DND-41 (cell line): ENCODE results near the gene MRPL49.

Source experiments
- ATAC-seq: fragments of 200-7000 bp; cut with Tn5 transposase; 3 replicates; pipeline ENCODE4 v1.9.1; 2021; ENCODE audit warnings: low read depth; ENCODE audit not compliant: insufficient read depth
- DNase-seq: peaks from one replicate; pipeline ENCODE4 v3.0.0-alpha.2; 2020
- H2AFZ ChIP-seq: 2 replicates; pipeline ENCODE4 v1.6.0; 2012; ENCODE audit warnings: low read depth, low read length
- H3K27ac ChIP-seq: 2 replicates; pipeline ENCODE4 v1.5.1; 2012; ENCODE audit warnings: low read length, inconsistent platforms
- H3K27me3 ChIP-seq: fragments of 200-600 bp; sonication (generic); 2 replicates; pipeline ENCODE4 v1.6.0; 2012; ENCODE audit warnings: low read length, mild to moderate bottlenecking, inconsistent platforms; ENCODE audit not compliant: insufficient read depth, poor library complexity
- H3K36me3 ChIP-seq: 2 replicates; pipeline ENCODE4 v1.5.1; 2012; ENCODE audit warnings: low read length, inconsistent platforms; ENCODE audit not compliant: insufficient read depth
- H3K4me1 ChIP-seq: 2 replicates; pipeline ENCODE4 v1.5.1; 2012; ENCODE audit warnings: mild to moderate bottlenecking, low read length; ENCODE audit not compliant: insufficient read depth
- H3K4me2 ChIP-seq: 2 replicates; pipeline ENCODE4 v1.6.0; 2012; ENCODE audit warnings: mild to moderate bottlenecking, moderate library complexity, low read length, inconsistent platforms; ENCODE audit not compliant: insufficient read depth
- H3K4me3 ChIP-seq, 2 experiments: fragments of 200-600 bp in 1 of 2; shearing (Covaris generic) in 1 of 2; 2 replicates each; pipeline ENCODE4 v1.5.1; 2012 to 2016; ENCODE audit warnings: inconsistent platforms in 2 of 2, low read length in 2 of 2, mild to moderate bottlenecking in 2 of 2, low read depth in 1 of 2, moderate library complexity in 1 of 2
- H3K79me2 ChIP-seq: 2 replicates; pipeline ENCODE4 v1.6.0; 2012; ENCODE audit warnings: low read length, inconsistent platforms; ENCODE audit not compliant: insufficient read depth
- H3K9ac ChIP-seq: 2 replicates; pipeline ENCODE4 v1.6.0; 2012; ENCODE audit warnings: low read depth, mild to moderate bottlenecking, inconsistent platforms, low read length, moderate library complexity
- H3K9me3 ChIP-seq: 2 replicates; pipeline ENCODE4 v1.5.1; 2012; ENCODE audit warnings: low read length, moderate library complexity, mild to moderate bottlenecking, inconsistent platforms; ENCODE audit not compliant: insufficient read depth, severe bottlenecking
- H4K20me1 ChIP-seq: 2 replicates; pipeline ENCODE4 v1.6.0; 2012; ENCODE audit warnings: low read length; ENCODE audit not compliant: insufficient read depth
- EZH2 ChIP-seq: IDR thresholded peaks from 3 replicates; pipeline ENCODE4 v1.6.1; 2012; ENCODE audit warnings: borderline replicate concordance, low read depth, mild to moderate bottlenecking, moderate library complexity, low read length, inconsistent platforms; ENCODE audit not compliant: severe bottlenecking
- TF ChIP-seq, protein P1 (sequence below): IDR thresholded peaks from 2 replicates; pipeline ENCODE4 v1.5.1; 2012; ENCODE audit warnings: borderline replicate concordance, low read length, moderate library complexity, mild to moderate bottlenecking; ENCODE audit not compliant: poor library complexity, severe bottlenecking; ENCODE audit errors: extremely low read depth

Gene MRPL49

DNA sequence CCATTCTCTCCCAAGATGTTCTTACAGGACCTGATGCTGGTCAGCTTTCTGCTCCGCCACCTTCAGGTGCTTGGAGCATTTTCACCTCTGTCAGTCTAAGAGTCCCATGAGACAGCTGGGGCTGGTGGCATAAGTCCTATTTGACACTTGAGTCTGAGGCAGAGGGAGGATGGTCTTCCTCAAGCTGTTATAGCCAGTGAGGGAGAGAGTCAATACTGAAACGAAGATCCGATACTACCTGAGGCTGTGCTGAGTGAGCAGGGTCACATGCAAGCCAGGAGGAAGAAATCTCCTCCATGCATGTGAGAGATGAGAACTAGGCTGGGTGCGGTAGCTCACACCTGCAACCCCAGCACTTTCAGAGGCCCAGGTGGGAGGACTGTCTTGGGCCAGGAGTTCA is 32.5 kb upstream of the MRPL49 start:
- no peak for DNase-seq
- ATAC-seq, result no peak
- no peak overlapping the region for H3K9ac ChIP-seq
- peaks cover 13% of the 10 kb centered on the region for H3K4me1 ChIP-seq
- no peaks in the 10 kb centered on the region for H3K9me3 ChIP-seq
- H2AFZ ChIP-seq, result no peak overlapping the region
- no peak overlapping the region for H3K4me2 ChIP-seq
- no peaks in the 10 kb centered on the region for H3K27me3 ChIP-seq
- H4K20me1 ChIP-seq, result peaks cover 3% of the 10 kb centered on the region
- H3K36me3 ChIP-seq, result peaks cover 42% of the 10 kb centered on the region
- no peak overlapping the region for H3K4me3 ChIP-seq
- H3K79me2 ChIP-seq, result peaks cover 14% of the 10 kb centered on the region
- TF ChIP-seq EZH2, result no peak
- TF ChIP-seq, protein P1, sequence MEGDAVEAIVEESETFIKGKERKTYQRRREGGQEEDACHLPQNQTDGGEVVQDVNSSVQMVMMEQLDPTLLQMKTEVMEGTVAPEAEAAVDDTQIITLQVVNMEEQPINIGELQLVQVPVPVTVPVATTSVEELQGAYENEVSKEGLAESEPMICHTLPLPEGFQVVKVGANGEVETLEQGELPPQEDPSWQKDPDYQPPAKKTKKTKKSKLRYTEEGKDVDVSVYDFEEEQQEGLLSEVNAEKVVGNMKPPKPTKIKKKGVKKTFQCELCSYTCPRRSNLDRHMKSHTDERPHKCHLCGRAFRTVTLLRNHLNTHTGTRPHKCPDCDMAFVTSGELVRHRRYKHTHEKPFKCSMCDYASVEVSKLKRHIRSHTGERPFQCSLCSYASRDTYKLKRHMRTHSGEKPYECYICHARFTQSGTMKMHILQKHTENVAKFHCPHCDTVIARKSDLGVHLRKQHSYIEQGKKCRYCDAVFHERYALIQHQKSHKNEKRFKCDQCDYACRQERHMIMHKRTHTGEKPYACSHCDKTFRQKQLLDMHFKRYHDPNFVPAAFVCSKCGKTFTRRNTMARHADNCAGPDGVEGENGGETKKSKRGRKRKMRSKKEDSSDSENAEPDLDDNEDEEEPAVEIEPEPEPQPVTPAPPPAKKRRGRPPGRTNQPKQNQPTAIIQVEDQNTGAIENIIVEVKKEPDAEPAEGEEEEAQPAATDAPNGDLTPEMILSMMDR, result no peak
- H3K27ac ChIP-seq, result no peak overlapping the region

DNA sequence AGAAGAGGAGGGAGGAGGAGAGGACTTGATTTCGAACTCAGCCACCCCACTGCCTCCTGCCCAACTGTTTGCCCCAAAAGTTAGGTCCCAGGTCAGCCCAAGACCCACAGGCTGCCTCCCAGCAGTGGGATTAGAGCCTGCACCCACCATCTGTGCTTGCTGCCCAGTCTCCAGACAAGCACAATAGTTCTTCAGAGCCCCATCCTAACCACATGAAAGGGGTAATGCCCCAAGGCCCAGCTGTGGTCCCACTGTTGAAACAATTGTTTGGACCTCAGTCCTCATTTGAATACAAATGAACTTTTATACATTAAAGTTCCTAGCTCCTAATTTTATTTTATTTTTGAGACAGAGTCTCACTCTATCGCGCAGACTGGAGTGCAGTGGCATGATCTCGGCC is 31.5 kb upstream of the MRPL49 start:
- no peak for ATAC-seq
- peaks cover 35% of the 10 kb centered on the region for H3K36me3 ChIP-seq
- no peak overlapping the region for H3K9ac ChIP-seq
- H3K27ac ChIP-seq, result no peak overlapping the region
- H3K4me1 ChIP-seq, result peaks cover 7% of the 10 kb centered on the region
- H4K20me1 ChIP-seq, result peaks cover 2% of the 10 kb centered on the region; the same call in 1 of the 2 replicates
- no peaks in the 10 kb centered on the region for H3K27me3 ChIP-seq
- DNase-seq, result no peak
- H3K79me2 ChIP-seq, result peaks cover 4% of the 10 kb centered on the region
- H3K4me3 ChIP-seq, result no peak overlapping the region
- H2AFZ ChIP-seq, result no peak overlapping the region
- TF ChIP-seq EZH2, result no peak
- TF ChIP-seq, protein P1, result no peak
- no peaks in the 10 kb centered on the region for H3K9me3 ChIP-seq
- no peak overlapping the region for H3K4me2 ChIP-seq

DNA sequence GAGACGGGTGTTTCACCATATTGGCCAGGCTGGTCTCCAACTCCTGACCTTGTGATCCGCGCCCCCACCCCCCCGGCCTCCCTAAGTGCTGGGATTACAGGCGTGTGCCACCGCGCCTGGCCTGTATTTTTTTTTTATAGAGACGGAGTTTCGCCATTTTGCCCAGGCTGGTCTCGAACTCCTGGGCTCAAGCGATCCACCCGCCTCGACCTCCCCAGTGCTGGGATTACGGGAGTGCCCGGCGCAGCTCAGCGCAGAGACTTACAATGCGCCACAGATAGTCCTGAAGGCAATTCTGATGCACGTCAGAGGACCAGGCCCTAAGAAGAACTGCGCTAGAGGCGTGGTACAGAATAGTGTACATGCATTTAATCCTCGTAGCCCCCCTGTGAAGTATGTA is 26.7 kb upstream of the MRPL49 start:
- no peak for ATAC-seq
- TF ChIP-seq EZH2, result no peak
- TF ChIP-seq, protein P1, result no peak
- H3K4me1 ChIP-seq, result peaks cover 29% of the 10 kb centered on the region
- H3K4me3 ChIP-seq, result peak overlapping the region in 1 of 2 experiments; percentile 93; a peak in 2 of 4 replicates
- H3K9me3 ChIP-seq, result no peaks in the 10 kb centered on the region
- peak overlapping the region; percentile 65 for H3K9ac ChIP-seq
- H3K79me2 ChIP-seq, result peaks cover 36% of the 10 kb centered on the region
- DNase-seq, result no peak
- no peaks in the 10 kb centered on the region for H3K27me3 ChIP-seq
- peak overlapping the region; percentile 91 for H2AFZ ChIP-seq
- peaks cover 8% of the 10 kb centered on the region; the same call in 1 of the 2 replicates for H4K20me1 ChIP-seq
- peaks cover 11% of the 10 kb centered on the region for H3K36me3 ChIP-seq
- H3K4me2 ChIP-seq, result peak overlapping the region; percentile 93
- peak overlapping the region; percentile 74 for H3K27ac ChIP-seq
